ENCODE measurements around the gene FRS3. TPM values are rescaled to one million over a fixed set of nuclear protein-coding genes. Genes with fewer than 3 reads are reported as not detected.

Gene FRS3
- total and polyA plus RNA-seq, 8 donors, result 5.3 to 10.9 (median 9.0) TPM

DNA sequence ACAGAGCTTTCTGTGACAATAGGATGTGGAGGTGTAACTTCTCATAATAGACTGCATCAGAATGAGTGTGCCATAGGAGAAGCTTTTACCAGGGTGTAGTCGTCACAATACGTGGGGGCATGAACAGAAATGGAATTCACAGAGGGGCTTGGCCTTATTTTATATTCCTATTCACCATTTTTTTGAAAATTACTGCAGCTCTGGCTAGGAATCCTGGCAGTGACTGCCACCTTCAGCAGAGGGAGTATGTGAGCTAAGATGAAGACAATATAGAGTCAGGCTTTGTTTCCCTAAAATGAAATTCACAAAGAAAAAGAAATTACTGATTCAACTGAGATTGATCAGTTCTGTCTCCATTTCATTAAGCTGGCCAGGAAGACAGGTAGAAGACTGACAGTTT, 21.7 kb upstream of the FRS3 start:
- peaks cover 0 to 36% of the 10 kb centered on the region in 2 donors for H3K36me3 ChIP-seq
- intact Hi-C loops (cut with DNase I), result no loop called here
- H3K4me1 ChIP-seq, result no peaks in the 10 kb centered on the region
- no peak overlapping the region for H3K4me3 ChIP-seq
- no peak for ATAC-seq
- peak in 1 of 2 donors; percentile 25 for TF ChIP-seq CTCF (IDR thresholded peaks at IDR 0.05)
- no peaks in the 10 kb centered on the region for H3K27me3 ChIP-seq
- H3K27ac ChIP-seq, result no peak overlapping the region
- no peak for DNase-seq
- no peaks in the 10 kb centered on the region for H3K9me3 ChIP-seq

GRCh38 chr6:41799559-41799911, 19.8 kb upstream of the FRS3 start:
- no peak for DNase-seq
- intact Hi-C loops (cut with DNase I), result no loop called here
- no peak for ATAC-seq
- Histone ChIP-seq H3K4me1 (no peaks in the 10 kb centered on the region), H3K27me3 (no peaks in the 10 kb centered on the region), H3K27ac (no peak overlapping the region), H3K36me3 (peaks cover 0 to 43% of the 10 kb centered on the region in 2 donors), H3K4me3 (no peak overlapping the region), H3K9me3 (no peaks in the 10 kb centered on the region)
- TF ChIP-seq CTCF (IDR thresholded peaks at IDR 0.05), result no peak

- Histone ChIP-seq H3K4me3 (no peak overlapping the region), H3K9me3 (no peaks in the 10 kb centered on the region), H3K36me3 (peaks cover 0 to 44% of the 10 kb centered on the region in 2 donors), H3K4me1 (no peaks in the 10 kb centered on the region), H3K27ac (no peak overlapping the region), H3K27me3 (no peaks in the 10 kb centered on the region)
- no peak for ATAC-seq
- no peak for TF ChIP-seq CTCF (IDR thresholded peaks at IDR 0.05)
- intact Hi-C loops (cut with DNase I), result no loop called here
- no peak for DNase-seq
Measured at GRCh38 chr6:41798901-41799558, 19.3 kb upstream of the FRS3 start.

GRCh38 chr6:41796474-41796873, 16.8 kb upstream of the FRS3 start:
- H3K4me3 ChIP-seq, result no peak overlapping the region

DNA sequence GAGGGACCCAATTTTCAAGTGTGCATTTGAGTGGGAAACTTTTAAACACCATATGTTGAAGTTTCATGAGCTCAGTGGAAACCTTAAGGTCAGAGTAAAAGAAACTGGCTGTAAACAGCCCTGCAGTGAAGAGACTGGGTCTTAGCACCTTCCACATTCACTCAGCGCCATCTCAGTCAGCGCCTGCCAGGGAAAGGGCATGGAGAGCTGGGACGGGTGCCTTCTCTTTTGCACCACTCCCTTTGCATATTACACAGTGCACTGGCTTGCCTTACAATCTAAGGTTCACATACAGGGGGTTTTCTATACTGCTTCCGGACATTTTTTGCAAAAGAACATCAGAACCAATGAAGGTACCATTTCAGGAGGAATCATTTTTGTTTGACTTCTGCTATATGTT, 12.3 kb upstream of the FRS3 start:
- no peaks in the 10 kb centered on the region for H3K9me3 ChIP-seq
- H3K36me3 ChIP-seq, result peaks cover 0 to 72% of the 10 kb centered on the region in 2 donors
- TF ChIP-seq CTCF (IDR thresholded peaks at IDR 0.05), result no peak
- H3K27me3 ChIP-seq, result no peaks in the 10 kb centered on the region
- intact Hi-C loops (cut with DNase I), result no loop called here
- ATAC-seq (no peak), DNase-seq (no peak)
- H3K4me1 ChIP-seq, result peaks cover 0 to 18% of the 10 kb centered on the region in 2 donors
- no peak overlapping the region for H3K4me3 ChIP-seq
- no peak overlapping the region for H3K27ac ChIP-seq

More at GRCh38 chr6:41796474-41796873, 16.8 kb upstream of the FRS3 start:
- H3K36me3 ChIP-seq, result peaks cover 0 to 68% of the 10 kb centered on the region in 2 donors
- no peaks in the 10 kb centered on the region for H3K4me1 ChIP-seq
- intact Hi-C loops (cut with DNase I), result no loop called here
- no peaks in the 10 kb centered on the region for H3K27me3 ChIP-seq
- no peak for ATAC-seq
- H3K27ac ChIP-seq, result no peak overlapping the region
- no peak for TF ChIP-seq CTCF (IDR thresholded peaks at IDR 0.05)
- DNase-seq, result no peak
- H3K9me3 ChIP-seq, result no peaks in the 10 kb centered on the region

All from left lung (tissue), 10 donors.